D721Med (cell line): ENCODE measurements around the gene MAP3K21.

Source experiments
- DNase-seq: peaks from one replicate; pipeline ENCODE4 v3.0.0; 2011; ENCODE audit warnings: low spot score; ENCODE audit not compliant: insufficient read length
- FAIRE-seq: peaks from 2 replicates; lab custom pipeline; 2011; peaks lifted over from hg19 to GRCh38; lab: Jason Lieb, UNC
- TF ChIP-seq, protein P1 (sequence below): IDR thresholded peaks from 2 replicates; pipeline ENCODE4 v1.5.1; 2012; ENCODE audit warnings: mild to moderate bottlenecking, control low read depth; ENCODE audit not compliant: insufficient read depth; ENCODE audit errors: missing control alignments

Gene MAP3K21

GRCh38 chr1:233320023-233320422 lies 7.5 kb upstream of the MAP3K21 start:
- FAIRE-seq (peak; percentile 6), DNase-seq (no peak)
- TF ChIP-seq, protein P1, sequence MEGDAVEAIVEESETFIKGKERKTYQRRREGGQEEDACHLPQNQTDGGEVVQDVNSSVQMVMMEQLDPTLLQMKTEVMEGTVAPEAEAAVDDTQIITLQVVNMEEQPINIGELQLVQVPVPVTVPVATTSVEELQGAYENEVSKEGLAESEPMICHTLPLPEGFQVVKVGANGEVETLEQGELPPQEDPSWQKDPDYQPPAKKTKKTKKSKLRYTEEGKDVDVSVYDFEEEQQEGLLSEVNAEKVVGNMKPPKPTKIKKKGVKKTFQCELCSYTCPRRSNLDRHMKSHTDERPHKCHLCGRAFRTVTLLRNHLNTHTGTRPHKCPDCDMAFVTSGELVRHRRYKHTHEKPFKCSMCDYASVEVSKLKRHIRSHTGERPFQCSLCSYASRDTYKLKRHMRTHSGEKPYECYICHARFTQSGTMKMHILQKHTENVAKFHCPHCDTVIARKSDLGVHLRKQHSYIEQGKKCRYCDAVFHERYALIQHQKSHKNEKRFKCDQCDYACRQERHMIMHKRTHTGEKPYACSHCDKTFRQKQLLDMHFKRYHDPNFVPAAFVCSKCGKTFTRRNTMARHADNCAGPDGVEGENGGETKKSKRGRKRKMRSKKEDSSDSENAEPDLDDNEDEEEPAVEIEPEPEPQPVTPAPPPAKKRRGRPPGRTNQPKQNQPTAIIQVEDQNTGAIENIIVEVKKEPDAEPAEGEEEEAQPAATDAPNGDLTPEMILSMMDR, result no peak

DNA sequence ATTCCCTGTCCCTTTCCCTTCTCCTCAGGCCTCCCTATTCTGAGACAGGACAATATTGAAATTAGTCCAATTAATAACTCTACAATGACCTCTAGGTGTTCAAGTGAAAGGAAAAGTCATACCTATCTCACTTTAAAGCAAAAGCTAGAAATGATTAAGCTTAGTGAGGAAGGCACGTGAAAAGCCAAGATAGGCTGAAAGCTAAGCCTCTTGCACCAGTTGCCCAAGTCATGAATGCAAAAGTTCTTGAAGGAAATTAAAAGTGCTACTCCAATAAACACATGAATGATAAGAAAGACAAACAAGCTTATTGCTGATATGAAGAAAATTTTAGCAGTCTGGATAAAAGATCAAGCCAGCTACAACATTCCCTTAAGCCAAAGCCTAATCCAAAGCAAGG lies 3.8 kb upstream of the MAP3K21 start:
- DNase-seq (no peak), FAIRE-seq (no peak)
- TF ChIP-seq, protein P1, result no peak

DNA sequence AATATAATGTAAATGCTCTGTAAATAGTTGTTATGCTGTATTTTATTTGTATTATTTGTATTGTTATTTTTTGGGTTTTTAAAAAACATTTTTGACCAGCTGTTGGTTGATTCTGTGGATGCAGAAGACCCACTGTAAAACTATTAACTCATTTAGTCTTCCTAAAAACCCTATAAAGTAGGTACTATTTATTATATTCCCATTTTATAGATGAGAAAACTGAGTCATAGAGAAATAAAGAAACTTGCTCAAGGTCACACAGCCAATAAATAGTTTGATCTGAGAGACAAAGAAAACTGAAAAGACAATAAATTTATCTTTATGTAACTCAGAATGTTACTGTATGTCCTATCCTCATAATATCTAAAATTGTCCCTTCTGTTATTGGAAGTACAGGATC lies 1.2 kb upstream of the MAP3K21 start:
- FAIRE-seq, result peak; percentile 60
- TF ChIP-seq, protein P1, result no peak
- DNase-seq, result no peak

GRCh38 chr1:233326811-233327650 lies 493 bp upstream of the MAP3K21 start:
- FAIRE-seq (no peak), DNase-seq (peak; percentile 51)
- TF ChIP-seq, protein P1, result no peak

- no peak for FAIRE-seq
- DNase-seq, result no peak
Measured at GRCh38 chr1:233328142-233328921, 808 bp downstream of the MAP3K21 start.

DNA sequence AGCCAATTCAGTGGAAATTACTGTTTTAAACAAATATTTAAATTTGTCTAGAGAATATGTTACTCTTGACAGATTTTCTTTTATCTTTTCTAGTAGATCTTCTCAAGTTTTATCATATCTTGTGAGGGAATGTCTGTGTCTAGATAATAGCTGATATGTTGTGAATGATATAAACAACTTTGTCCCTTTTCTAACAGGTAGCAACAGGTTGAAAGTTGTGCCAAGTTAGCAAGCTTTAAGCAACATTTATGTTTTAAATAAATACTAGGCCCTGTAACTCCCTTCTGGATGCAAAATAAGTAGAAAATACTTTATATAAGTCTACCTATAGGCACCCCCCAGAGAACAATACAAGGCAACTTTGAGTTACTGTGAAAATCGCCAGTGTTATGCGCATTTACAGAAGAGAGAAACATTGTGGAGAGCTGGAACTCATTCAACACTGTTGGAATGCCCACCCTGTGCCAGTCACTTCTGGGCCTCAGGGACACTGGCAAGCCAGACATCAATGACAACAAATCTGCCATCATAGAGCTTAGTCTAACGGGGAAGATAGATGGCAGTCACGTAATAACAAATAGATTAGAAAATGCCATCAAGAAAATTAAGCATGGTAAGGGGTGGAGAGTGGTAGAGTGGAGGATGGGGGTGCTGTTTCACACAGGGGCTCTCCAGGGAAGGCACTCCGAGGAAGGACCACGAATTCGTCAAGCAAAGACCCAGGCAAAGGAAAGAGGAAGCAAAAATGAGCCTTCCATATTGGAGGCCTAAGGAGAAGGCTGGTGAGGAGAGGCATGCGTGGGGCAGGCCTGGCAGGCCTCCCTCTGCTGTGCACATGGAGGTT lies 4.4 kb downstream of the MAP3K21 start:
- FAIRE-seq, result no peak
- TF ChIP-seq, protein P1, result no peak

More at GRCh38 chr1:233328142-233328921, 808 bp downstream of the MAP3K21 start:
- TF ChIP-seq, protein P1, result no peak

More for the DNA sequence above, 4.4 kb downstream of the MAP3K21 start:
- DNase-seq, result no peak
